Heart left ventricle (tissue), 16 donors: ENCODE data around the gene PPFIBP1. TPM values are rescaled to one million over a fixed set of nuclear protein-coding genes. Genes with fewer than 3 reads are reported as not detected.

Source experiments
- ATAC-seq, 4 donors: fragments of 200-7000 bp; cut with Tn5 transposase; one replicate each; pipeline ENCODE4 v1.9.1; 2020 to 2022; ENCODE audit warnings: moderate library complexity in 4 of 4, mild to moderate bottlenecking in 3 of 4, moderate number of reproducible peaks in 1 of 4
- DNase-seq, 5 donors: peaks; one replicate each; pipeline ENCODE4 v3.0.0-alpha.2; 2020
- H3K27ac ChIP-seq, 12 donors: fragments of 200-600 bp; sonication (generic) in 4 of 12; one replicate each; pipeline versions ENCODE4 v1.5.0 to v1.8.0; 2016 to 2022; ENCODE audit warnings: mild to moderate bottlenecking in 2 of 12
- H3K27me3 ChIP-seq, 9 donors: fragments of 200-600 bp; sonication (generic) in 2 of 9; one replicate each; pipeline versions ENCODE4 v1.5.1 to v1.8.0; 2016 to 2022; ENCODE audit warnings: mild to moderate bottlenecking in 3 of 9
- H3K36me3 ChIP-seq, 9 donors: fragments of 200-600 bp; sonication (generic) in 2 of 9; one replicate each; pipeline versions ENCODE4 v1.5.0 to v1.8.0; 2018 to 2022; ENCODE audit warnings: mild to moderate bottlenecking in 2 of 9
- H3K4me1 ChIP-seq, 12 donors: fragments of 200-600 bp; sonication (generic) in 4 of 12; one replicate each; pipeline versions ENCODE4 v1.5.0 to v1.8.0; 2016 to 2022; ENCODE audit warnings: mild to moderate bottlenecking in 3 of 12
- H3K4me3 ChIP-seq, 12 donors: fragments of 200-600 bp; sonication (generic) in 4 of 12; one replicate each; pipeline versions ENCODE4 v1.5.0 to v1.8.0; 2017 to 2022; ENCODE audit warnings: mild to moderate bottlenecking in 9 of 12, moderate library complexity in 4 of 12
- H3K9me3 ChIP-seq, 12 donors: fragments of 200-600 bp; sonication (generic) in 4 of 12; one replicate each; pipeline versions ENCODE4 v1.5.0 to v1.8.0; 2016 to 2022; ENCODE audit warnings: mild to moderate bottlenecking in 1 of 12
- CTCF ChIP-seq, 12 donors: fragments of 200-600 bp; sonication (generic) in 4 of 12; IDR thresholded peaks; one replicate each; pipeline versions ENCODE4 v1.5.0 to v1.8.0; 2018 to 2022; ENCODE audit warnings: antibody characterized with exemption in 12 of 12, mild to moderate bottlenecking in 5 of 12
- POLR2A ChIP-seq, 2 donors: fragments of 450-650 bp; IDR thresholded peaks; one replicate each; pipeline ENCODE4 v1.6.1; 2017; ENCODE audit warnings: antibody characterized with exemption in 2 of 2, mild to moderate bottlenecking in 2 of 2, moderate library complexity in 2 of 2
- WGBS, 4 donors: extraction: QIAGEN DNeasy Blood & Tissue Kit in 2 of 4; methylation state at CpG; one replicate each; pipeline versions ENCODE4 v1.1.5 to v1.1.7; 2013 to 2018; 5-methylcytosine and 5-hydroxymethylcytosine counted together
- intact Hi-C, 10 donors: fragments of 100-400 bp; cut with DNase I; formaldehyde crosslinking; loops; one replicate each; pipeline versions ENCODE4 v1.11.1 to v1.14.2; 2022
- polyA plus RNA-seq, 2 donors: library from polyadenylated mRNA; stranded (reverse); fragments of 200-250 nt; gene quantifications; one replicate each; pipeline ENCODE4 v1.2.3, GENCODE V29; 2013
- total RNA-seq, 9 donors: library from RNA; depleted of rRNA in 2 of 9; stranded (reverse); fragments of >200 nt in 2 of 9; fragmentation: NEBNext Ultra II Directional in 3 of 9; extraction: Animal tissue kit (Norgen Biotek cat#: 25700) in 3 of 9; gene quantifications; one replicate each; pipeline versions ENCODE4 v1.1.0 to v1.2.4, GENCODE V29; 2016 to 2023
- donor health status: ischemic (EF 13 %, LVEDD 7.1; RV severe dilation, severe dysfunction).
- donor health status: healthy with polysubstance abuse.
- donor health status: DM: no; HTN: yes; CAD: no.
- donor health status: DM: no; HTN: no; CAD: no.
- donor health status: ischemic (EF 25% LVEDD 6.9; RV normal size, moderate dysfunction).
- donor health status: ischemic (EF 25% LVEDD 5.7; RV mildly dilated, moderate dysfunction).
- donor health status: healthy.
- donor health status: DM: yes; HTN: yes; CAD: no.
- donor health status: ischemic (EF 35%, LVEDD 5.7; RV mildly dilated, moderate dysfunction).
- donor health status: nonischemic (EF 11% LVEDD 7.7; RV severe dilation, severe dysfunction).
- donor health status: DM: yes; HTN: yes; CAD: no.
- donor health status: PGD.
- donor health status: ischemic (EF 29% LVEDD 5.4; RV normal size, mild dysfunction).
- donor health status: nonischemic (EF 23%, LVEDD 6.1; RV moderate dilation, normal function).

PPFIBP1 gene
- total and polyA plus RNA-seq, 11 donors, result 48.7 to 413 (median 265) TPM

- no peak for DNase-seq
- peaks cover 0 to 24% (median 9%) of the 10 kb centered on the region in 12 donors for H3K4me1 ChIP-seq
- no peak for TF ChIP-seq CTCF (IDR thresholded peaks at IDR 0.05)
- TF ChIP-seq POLR2A (IDR thresholded peaks at IDR 0.05), result no peak
- intact Hi-C loops, result loop anchor here in 1 of 10 donors (5.0 kb wide), 1 partner anchor 213 kb away; no protein-coding TSS in a partner anchor
- no peak overlapping the region for H3K27ac ChIP-seq
- peaks cover 0 to 59% (median 41%) of the 10 kb centered on the region in 9 donors for H3K36me3 ChIP-seq
- H3K4me3 ChIP-seq, result no peak overlapping the region
- no peaks in the 10 kb centered on the region for H3K9me3 ChIP-seq
- no peaks in the 10 kb centered on the region for H3K27me3 ChIP-seq
- 91 to 94% (median 93%) methylated on average over 3 of the region's 3 CpGs for WGBS, 4 donors
- no peak for ATAC-seq
These were observed 121.7 kb downstream of the PPFIBP1 start for GRCh38 chr12:27645671-27646070.

- Histone ChIP-seq H3K36me3 (peaks cover 0 to 64% (median 41%) of the 10 kb centered on the region in 9 donors), H3K27ac (no peak overlapping the region), H3K4me3 (no peak overlapping the region), H3K27me3 (no peaks in the 10 kb centered on the region), H3K4me1 (peaks cover 0 to 20% (median 9%) of the 10 kb centered on the region in 12 donors), H3K9me3 (no peaks in the 10 kb centered on the region)
- no peak for ATAC-seq
- no peak for DNase-seq
- TF ChIP-seq CTCF (IDR thresholded peaks at IDR 0.05) (no peak), POLR2A (IDR thresholded peaks at IDR 0.05) (no peak)
- intact Hi-C loops, result loop anchor here in 1 of 10 donors (5.0 kb wide), 1 partner anchor 214 kb away; no protein-coding TSS in a partner anchor
- 49 to 96% (median 86%) methylated on average over 2 of the region's 2 CpGs for WGBS, 4 donors
These were observed 122.1 kb downstream of the PPFIBP1 start for GRCh38 chr12:27646149-27646548.

GRCh38 chr12:27650011-27650410 is 126.0 kb downstream of the PPFIBP1 start:
- WGBS, 4 donors, result 81 to 92% (median 82%) methylated on average over 1 of the region's 1 CpG
- DNase-seq (no peak), ATAC-seq (no peak)
- Histone ChIP-seq H3K4me1 (peaks cover 0 to 12% (median 2%) of the 10 kb centered on the region in 12 donors), H3K4me3 (no peak overlapping the region), H3K9me3 (no peaks in the 10 kb centered on the region), H3K27ac (no peak overlapping the region), H3K36me3 (peaks cover 0 to 90% (median 45%) of the 10 kb centered on the region in 9 donors), H3K27me3 (no peaks in the 10 kb centered on the region)
- TF ChIP-seq CTCF (IDR thresholded peaks at IDR 0.05), result no peak
- TF ChIP-seq POLR2A (IDR thresholded peaks at IDR 0.05), result no peak
- intact Hi-C loops, result loop anchor here (5.0 to 10.0 kb wide), 6 partner anchors 123 to 315 kb away; partner anchors contain the start of genes PPFIBP1 (in 4 of the 10) and BMAL2 (in 3 of the 10)

- intact Hi-C loops, result loop anchor here (5.0 to 10.0 kb wide), 6 partner anchors 124 to 316 kb away; partner anchors contain the start of genes PPFIBP1 (in 4 of the 10) and BMAL2 (in 3 of the 10)
- H3K27ac ChIP-seq, result no peak overlapping the region
- H3K27me3 ChIP-seq, result no peaks in the 10 kb centered on the region
- no peaks in the 10 kb centered on the region for H3K9me3 ChIP-seq
- WGBS, 4 donors, result 90 to 93% (median 93%) methylated on average over 1 of the region's 1 CpG
- H3K36me3 ChIP-seq, result peaks cover 0 to 93% (median 44%) of the 10 kb centered on the region in 9 donors
- peaks cover 0 to 10% (median 2%) of the 10 kb centered on the region in 12 donors for H3K4me1 ChIP-seq
- TF ChIP-seq CTCF (IDR thresholded peaks at IDR 0.05) (no peak), POLR2A (IDR thresholded peaks at IDR 0.05) (no peak)
- ATAC-seq (no peak), DNase-seq (no peak)
- H3K4me3 ChIP-seq, result no peak overlapping the region
These were observed 127.2 kb downstream of the PPFIBP1 start for GRCh38 chr12:27651201-27651600.
